Suprapubic skin (tissue), 4 donors: ENCODE results near the gene GCC2. TPM values are rescaled to one million over a fixed set of nuclear protein-coding genes. Genes with fewer than 3 reads are reported as not detected.

Experiments
- DNase-seq, 2 donors: peaks; one replicate each; pipeline ENCODE4 v3.0.0-alpha.2; 2019; ENCODE audit warnings: low spot score in 2 of 2
- H3K27ac ChIP-seq: fragments of 200-600 bp; sonication (generic); one replicate; pipeline ENCODE4 v1.5.1; 2019
- H3K27me3 ChIP-seq: fragments of 200-600 bp; sonication (generic); one replicate; pipeline ENCODE4 v1.5.1; 2019
- H3K36me3 ChIP-seq: fragments of 200-600 bp; sonication (generic); one replicate; pipeline ENCODE4 v1.5.1; 2019
- H3K4me1 ChIP-seq: fragments of 200-600 bp; sonication (generic); one replicate; pipeline ENCODE4 v1.5.1; 2019
- H3K4me3 ChIP-seq: fragments of 200-600 bp; sonication (generic); one replicate; pipeline ENCODE4 v1.5.1; 2019; ENCODE audit warnings: mild to moderate bottlenecking
- H3K9me3 ChIP-seq: fragments of 200-600 bp; sonication (generic); one replicate; pipeline ENCODE4 v1.5.1; 2019
- EP300 ChIP-seq: sonication (generic); formaldehyde crosslinking; IDR thresholded peaks from one replicate; pipeline ENCODE4 v1.6.1; 2017; ENCODE audit warnings: antibody characterized with exemption
- POLR2A ChIP-seq, 2 donors: fragments of 450-650 bp; IDR thresholded peaks; one replicate each; pipeline ENCODE4 v1.6.1; 2017; ENCODE audit warnings: antibody characterized with exemption in 2 of 2, mild to moderate bottlenecking in 2 of 2, moderate library complexity in 2 of 2
- POLR2AphosphoS5 ChIP-seq, 3 donors: sonication (generic); formaldehyde crosslinking; IDR thresholded peaks; one replicate each; pipeline ENCODE4 v1.6.1; 2017; ENCODE audit warnings: antibody characterized with exemption in 3 of 3
- WGBS: methylation state at CpG from one replicate; pipeline ENCODE4 v1.1.5; 2018; 5-methylcytosine and 5-hydroxymethylcytosine counted together
- total RNA-seq, 4 donors: library from RNA; depleted of rRNA; stranded (reverse); fragments of >200 nt; gene quantifications; one replicate each; pipeline ENCODE4 v1.1.0, GENCODE V29; 2016
- TF ChIP-seq, protein P1 (sequence below), 2 donors: fragments of 200-600 bp in 1 of 2; fragments of 450-650 bp in 1 of 2; sonication (generic) in 1 of 2; IDR thresholded peaks; one replicate each; pipeline ENCODE4 v1.5.1; 2016 to 2019; ENCODE audit warnings: antibody characterized with exemption in 2 of 2, mild to moderate bottlenecking in 1 of 2, moderate library complexity in 1 of 2

Gene GCC2
- total RNA-seq, 4 donors from 2014 or later: 11.0 to 46.7 (median 16.5) TPM

DNA sequence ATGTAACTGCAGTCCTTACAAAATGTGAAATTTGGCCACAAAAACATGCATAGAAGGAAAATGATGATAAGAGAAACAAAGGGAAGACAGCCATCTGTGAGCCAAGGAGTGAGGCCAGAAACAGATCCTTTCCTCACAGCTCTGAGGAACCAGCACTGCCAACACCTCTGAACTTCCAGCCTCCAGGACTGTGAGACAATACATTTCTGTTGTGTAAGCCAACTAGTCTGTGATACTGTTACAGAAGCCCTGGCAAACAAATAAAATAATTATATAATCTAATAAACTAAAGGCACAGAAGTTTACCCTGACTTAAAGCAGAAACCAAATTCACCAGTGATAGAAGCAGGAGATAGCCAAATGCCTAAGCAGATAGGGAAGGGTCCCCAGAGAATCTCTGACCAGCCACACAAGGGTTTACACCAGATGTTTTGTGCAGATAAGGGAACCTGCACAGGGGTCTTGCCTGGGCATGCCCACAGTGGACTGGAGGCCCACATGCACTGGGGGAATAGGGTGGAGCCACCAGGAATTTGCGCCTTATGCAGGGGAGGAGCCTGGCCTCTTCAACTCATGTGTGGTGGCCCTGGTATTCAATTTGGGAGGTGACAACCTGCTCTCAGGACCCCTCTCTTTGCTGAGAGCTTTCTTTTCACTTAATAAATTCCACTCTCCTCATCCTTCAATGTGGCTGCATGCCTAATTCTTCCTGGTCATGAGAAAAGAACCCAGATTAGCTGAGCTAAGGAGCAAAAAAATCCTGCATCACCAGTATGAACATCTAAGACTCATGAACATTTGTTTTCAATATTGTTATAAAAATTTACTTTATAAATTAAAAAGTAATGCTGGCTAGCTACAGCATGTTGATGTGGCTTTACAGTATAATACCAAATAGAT is 3.8 kb upstream of the GCC2 start:
- Histone ChIP-seq H3K27me3 (no peaks in the 10 kb centered on the region), H3K4me3 (no peak overlapping the region), H3K27ac (no peak overlapping the region), H3K36me3 (no peaks in the 10 kb centered on the region), H3K9me3 (no peaks in the 10 kb centered on the region), H3K4me1 (peaks cover 13% of the 10 kb centered on the region)
- 80% methylated on average over 1 of the region's 1 CpG for WGBS
- no peak for DNase-seq
- TF ChIP-seq POLR2A (IDR thresholded peaks at IDR 0.05) (no peak), EP300 (no peak), POLR2AphosphoS5 (IDR thresholded peaks at IDR 0.05) (no peak)
- TF ChIP-seq, protein P1, sequence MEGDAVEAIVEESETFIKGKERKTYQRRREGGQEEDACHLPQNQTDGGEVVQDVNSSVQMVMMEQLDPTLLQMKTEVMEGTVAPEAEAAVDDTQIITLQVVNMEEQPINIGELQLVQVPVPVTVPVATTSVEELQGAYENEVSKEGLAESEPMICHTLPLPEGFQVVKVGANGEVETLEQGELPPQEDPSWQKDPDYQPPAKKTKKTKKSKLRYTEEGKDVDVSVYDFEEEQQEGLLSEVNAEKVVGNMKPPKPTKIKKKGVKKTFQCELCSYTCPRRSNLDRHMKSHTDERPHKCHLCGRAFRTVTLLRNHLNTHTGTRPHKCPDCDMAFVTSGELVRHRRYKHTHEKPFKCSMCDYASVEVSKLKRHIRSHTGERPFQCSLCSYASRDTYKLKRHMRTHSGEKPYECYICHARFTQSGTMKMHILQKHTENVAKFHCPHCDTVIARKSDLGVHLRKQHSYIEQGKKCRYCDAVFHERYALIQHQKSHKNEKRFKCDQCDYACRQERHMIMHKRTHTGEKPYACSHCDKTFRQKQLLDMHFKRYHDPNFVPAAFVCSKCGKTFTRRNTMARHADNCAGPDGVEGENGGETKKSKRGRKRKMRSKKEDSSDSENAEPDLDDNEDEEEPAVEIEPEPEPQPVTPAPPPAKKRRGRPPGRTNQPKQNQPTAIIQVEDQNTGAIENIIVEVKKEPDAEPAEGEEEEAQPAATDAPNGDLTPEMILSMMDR (IDR thresholded peaks at IDR 0.05): no peak

- H3K4me3 ChIP-seq: no peak overlapping the region
- DNase-seq: no peak
- no peak overlapping the region for H3K27ac ChIP-seq
- H3K36me3 ChIP-seq: no peaks in the 10 kb centered on the region
- peaks cover 17% of the 10 kb centered on the region for H3K4me1 ChIP-seq
- H3K9me3 ChIP-seq: no peaks in the 10 kb centered on the region
- WGBS: 91% methylated on average over 2 of the region's 2 CpGs
- TF ChIP-seq POLR2AphosphoS5 (IDR thresholded peaks at IDR 0.05) (no peak), POLR2A (IDR thresholded peaks at IDR 0.05) (no peak), EP300 (no peak)
- TF ChIP-seq, protein P1 (IDR thresholded peaks at IDR 0.05): no peak
- no peaks in the 10 kb centered on the region for H3K27me3 ChIP-seq
Measured at GRCh38 chr2:108446703-108447102, 2.3 kb upstream of the GCC2 start.

DNA sequence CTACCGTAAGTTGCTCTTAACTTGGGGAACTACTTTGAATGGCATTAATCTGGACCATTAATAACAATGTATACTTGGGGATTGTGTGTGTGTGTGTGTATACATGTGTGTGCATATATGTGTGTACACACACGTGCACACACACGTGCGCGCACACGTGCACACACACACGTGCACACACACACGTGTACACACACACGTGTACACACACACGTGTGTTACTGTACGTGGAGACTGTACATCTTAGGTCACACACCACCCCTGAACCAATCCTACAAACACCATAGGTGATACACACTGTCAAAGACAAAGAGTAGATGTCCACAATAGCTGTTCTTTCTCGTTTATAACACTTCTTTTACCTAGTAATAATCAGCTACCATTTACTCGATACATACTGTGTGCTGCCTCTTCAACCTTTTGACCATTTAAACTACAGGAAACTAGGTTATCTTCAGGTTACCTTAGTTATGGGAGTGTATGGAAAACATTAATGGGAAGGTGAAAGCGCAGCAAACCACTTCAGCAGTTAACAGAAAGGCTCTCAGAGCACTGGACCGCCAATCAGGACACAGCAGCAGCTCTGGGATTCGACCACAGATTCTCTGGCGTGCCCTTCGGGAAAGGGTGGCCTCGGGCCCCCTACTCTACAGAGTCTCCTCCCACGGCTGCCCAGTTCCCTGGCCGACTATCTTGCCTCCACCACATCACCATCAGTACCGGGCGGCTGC is 894 bp upstream of the GCC2 start:
- no peak for DNase-seq
- peak overlapping the region; percentile 86 for H3K27ac ChIP-seq
- H3K9me3 ChIP-seq: no peaks in the 10 kb centered on the region
- peak overlapping the region; percentile 76 for H3K4me3 ChIP-seq
- TF ChIP-seq POLR2AphosphoS5 (IDR thresholded peaks at IDR 0.05): no peak
- TF ChIP-seq POLR2A (IDR thresholded peaks at IDR 0.05): no peak
- no peak for TF ChIP-seq EP300
- TF ChIP-seq, protein P1 (IDR thresholded peaks at IDR 0.05): no peak
- WGBS: 49% methylated on average over 23 of the region's 23 CpGs
- H3K36me3 ChIP-seq: peaks cover 4% of the 10 kb centered on the region
- H3K27me3 ChIP-seq: no peaks in the 10 kb centered on the region
- peaks cover 17% of the 10 kb centered on the region for H3K4me1 ChIP-seq

DNA sequence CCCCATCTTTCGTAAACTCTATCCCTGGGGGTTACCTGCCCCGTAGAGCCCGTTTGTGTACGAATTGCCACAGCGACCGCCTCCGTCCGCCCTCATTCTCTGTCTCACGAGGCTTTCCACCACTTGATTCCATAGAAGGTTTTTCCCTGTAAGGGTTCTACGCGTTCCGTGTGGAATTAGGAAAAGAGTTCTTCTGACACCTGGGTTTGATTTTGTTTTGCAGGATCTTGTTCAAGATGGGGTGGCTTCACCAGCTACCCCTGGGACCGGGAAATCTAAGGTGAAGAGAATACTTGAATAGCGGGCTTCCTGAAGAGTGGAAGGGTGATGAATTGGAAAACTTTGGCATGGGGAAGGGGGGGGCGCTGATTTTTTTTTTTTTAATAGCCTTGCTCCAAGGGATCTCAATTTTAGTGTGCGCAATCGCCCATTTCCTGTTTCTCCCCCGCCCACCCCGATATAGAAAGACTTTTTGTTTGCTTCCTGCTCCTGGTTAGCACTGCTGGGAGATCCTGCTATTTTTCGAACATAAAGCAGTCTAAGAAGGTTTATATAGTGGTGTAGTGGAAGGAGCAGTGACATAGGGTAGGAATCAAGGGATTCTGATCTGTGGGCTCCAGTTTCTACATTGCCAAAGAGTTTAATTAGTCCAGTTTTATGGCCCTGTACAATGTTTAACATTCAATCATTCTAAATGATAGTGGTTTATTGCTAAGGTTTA is 564 bp downstream of the GCC2 start:
- H3K27me3 ChIP-seq: no peaks in the 10 kb centered on the region
- DNase-seq: no peak
- peaks cover 18% of the 10 kb centered on the region for H3K36me3 ChIP-seq
- H3K27ac ChIP-seq: peak overlapping the region; percentile 86
- WGBS: under 1% methylated on average over 20 of the region's 20 CpGs
- H3K9me3 ChIP-seq: no peaks in the 10 kb centered on the region
- TF ChIP-seq POLR2AphosphoS5 (IDR thresholded peaks at IDR 0.05): no peak
- TF ChIP-seq, protein P1 (IDR thresholded peaks at IDR 0.05): no peak
- no peak for TF ChIP-seq EP300
- TF ChIP-seq POLR2A (IDR thresholded peaks at IDR 0.05): no peak
- peaks cover 17% of the 10 kb centered on the region for H3K4me1 ChIP-seq
- peak overlapping the region; percentile 76 for H3K4me3 ChIP-seq
